ENCODE data around the gene MYL5. TPM values are rescaled to one million over a fixed set of nuclear protein-coding genes. Genes with fewer than 3 reads are reported as not detected.
"Not testable (repeated sequence)": the region's sequence is repeated elsewhere in the genome, so short reads cannot be mapped to it uniquely, and the experiment has no call there.

The MYL5 gene
- polyA plus RNA-seq, 3 donors = 21.6 to 23.2 (median 22.7) TPM

DNA sequence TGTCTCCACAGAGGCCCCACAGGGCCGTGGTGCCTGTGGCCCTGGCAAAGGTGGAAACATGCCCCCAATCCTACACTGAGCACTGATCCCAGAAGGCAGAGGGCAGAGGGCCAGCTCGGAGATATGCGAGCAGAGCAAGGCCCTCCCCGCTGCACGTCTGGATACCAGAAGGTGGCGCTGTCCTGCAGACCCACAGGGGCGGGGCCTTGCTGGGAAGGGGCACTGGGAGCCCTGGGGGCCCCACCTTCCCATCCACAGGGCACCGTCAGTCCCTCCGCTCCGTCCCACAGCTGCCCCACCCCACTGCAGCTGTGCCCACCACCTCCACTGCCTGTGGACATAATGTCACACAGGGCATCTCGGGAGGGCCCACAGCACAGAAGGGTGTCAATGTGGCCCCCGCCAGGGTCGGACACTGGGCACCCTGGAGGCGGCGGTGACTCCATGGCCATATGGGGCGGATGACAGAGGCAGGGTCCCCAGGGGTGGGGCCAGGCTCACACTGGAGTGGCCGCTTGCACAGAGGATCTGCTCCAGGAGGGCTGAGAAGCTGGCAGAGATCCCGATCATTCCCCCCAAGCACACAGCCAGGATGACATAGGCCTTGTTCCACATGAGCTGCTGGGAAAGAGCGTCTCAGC lies 9.8 kb downstream of the MYL5 start:
- no peak for DNase-seq

DNA sequence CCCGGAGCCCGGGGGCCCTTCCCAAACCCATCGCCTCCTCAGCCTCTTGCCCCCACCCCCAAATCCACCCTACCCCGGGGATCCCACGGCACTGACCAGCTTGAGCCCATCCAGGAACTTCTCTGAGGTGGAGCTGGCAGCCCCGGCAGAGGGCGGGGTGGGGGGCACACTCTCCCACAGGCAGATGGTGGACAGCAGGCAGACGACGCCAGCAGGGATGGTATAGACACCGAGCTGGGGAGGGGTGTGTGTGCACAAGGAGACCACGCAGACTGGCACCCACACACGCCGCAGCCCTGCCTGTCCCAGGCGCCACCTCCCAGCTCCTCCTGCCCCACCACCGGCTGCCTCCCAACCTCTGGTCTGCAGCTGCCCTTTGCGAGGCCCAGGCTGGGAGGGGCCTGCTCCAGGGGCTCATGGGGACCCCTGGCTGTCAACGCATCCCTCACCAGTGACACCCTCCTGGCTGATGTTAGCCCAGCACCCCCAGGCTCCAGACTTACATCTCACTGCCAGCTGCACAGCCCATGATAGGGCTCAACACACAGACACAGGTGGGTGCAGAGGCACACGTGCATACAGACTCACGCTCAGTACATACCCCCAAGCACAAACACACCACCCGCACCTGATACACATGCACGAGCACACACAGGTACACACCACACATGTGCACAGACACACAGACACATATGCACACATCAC lies 10.4 kb downstream of the MYL5 start:
- DNase-seq = no peak

- no peak for DNase-seq
Observed at GRCh38 chr4:685679-686412, 11.5 kb downstream of the MYL5 start.

DNA sequence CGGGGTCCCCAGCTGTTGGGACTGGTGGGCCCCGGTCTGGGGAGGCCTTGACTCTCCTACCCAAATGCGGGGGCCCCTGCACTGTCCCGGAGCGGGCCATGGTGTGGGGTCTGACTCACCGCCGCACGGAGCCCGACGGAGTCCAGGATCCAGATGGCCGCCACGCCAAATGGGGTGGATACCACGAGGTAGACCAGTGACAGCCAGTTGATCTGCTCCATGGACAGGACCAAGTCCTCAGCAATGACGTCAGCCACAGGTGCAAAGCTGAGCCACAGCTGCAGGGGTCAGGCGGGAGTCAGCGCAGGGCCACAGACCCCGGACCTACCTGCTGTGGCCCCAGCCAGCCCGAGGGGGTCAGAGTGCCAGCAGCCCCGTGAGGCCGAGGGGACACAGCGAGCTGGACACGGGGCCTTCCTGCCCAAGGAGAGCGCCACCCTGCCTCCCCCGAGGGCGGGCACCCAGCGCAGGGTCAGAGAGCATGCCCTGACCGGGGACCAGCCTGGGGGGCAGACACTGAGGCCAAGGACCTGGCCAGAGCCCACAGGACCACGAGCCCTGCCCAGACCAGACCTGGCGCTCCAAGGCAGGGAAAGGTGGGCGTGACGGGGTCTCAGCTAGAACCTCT lies 12.2 kb downstream of the MYL5 start:
- DNase-seq = no peak

DNA sequence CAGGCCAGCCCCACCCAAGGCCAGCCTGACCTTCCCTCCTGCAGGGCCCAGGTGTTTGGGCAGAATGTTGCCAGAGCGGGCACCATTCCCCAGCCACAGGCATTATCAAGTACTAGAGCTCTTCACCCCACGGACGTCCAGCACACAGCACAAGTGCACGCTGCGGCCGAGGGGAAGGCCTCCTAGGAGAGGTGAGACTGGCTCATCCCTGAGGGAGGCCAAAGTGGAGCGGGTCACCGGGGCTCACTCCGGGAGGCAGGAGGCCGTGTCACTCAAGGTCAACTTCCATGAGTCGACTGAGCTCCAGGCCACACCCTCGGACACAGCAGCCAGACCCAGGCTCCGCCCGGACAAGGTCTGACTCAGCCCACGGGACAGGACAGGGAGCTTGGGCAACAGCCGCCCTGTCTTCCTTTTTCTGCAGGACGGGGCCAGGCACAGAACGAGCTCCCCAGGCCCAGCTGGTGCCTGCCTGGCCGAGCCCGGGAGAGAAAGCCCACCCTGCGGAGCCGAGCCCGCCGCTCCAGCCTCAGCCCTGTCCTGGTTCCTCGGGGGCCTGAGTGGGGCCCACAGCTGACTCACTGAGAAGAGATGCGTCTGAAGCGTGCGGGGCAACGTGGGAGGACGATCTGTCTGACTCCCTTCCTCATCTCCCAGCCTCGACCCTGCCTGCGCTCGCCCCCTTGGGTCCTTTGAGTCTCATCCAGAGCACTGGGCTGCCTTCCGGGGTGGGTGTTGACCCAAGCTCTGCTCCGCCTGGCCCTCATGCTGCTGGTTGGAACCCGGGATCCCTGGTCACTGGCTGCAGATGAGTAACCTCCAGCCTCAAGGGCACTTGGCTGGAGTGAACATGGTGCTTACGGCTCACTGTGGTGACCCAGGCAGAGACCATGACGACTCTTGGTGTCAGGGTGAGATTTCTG lies 13.0 kb downstream of the MYL5 start:
- DNase-seq = no peak

DNA sequence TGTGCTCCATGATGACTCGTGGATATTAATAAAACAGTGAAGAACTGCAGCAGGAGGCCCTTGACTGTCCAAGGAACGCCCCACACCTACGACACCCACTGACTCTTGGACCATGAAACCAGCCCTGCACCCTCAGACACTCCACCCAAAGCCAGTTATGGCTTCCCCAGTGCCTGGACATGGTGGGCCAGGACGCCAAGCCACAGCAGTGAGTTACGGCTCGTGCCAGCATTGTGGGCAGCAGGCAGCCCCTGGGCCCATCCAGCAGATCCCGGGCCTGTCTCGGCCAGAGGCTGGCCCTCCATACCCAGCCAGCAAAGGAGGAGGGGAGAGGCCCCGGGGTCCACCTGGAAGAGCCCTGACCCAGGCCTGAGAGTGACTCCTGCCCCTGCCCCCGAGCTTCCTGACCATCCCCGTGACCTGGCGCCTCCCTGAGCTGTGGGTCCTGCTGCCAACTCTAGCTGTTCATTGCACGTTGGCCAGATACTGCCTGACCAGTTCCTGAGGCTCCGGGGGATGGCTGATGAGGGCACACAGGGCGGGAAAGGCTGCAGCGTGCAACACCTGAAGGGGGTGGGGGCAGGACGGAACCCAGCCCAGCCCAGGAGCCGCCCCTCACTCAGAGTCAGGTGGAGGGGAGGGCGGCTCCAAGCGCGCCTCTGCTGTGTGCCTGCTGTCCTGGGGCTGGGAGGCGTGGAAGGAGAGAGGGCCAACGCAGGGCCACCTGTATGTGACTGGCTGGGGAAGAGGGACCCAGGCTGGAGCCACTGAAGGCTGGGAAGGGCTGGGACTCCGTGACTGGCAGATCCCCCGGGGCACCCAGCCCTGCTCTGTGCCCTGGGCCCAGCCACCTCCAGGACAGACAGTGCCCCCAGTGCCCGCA lies 13.9 kb downstream of the MYL5 start:
- no peak for DNase-seq

GRCh38 chr4:688854-689681 lies 14.7 kb downstream of the MYL5 start, which contains the start of gene SLC49A3:
SLC49A3 (minus strand) TSS chr4:689151; CDS start chr4:689127, 24 bp downstream.
- DNase-seq = no peak

DNA sequence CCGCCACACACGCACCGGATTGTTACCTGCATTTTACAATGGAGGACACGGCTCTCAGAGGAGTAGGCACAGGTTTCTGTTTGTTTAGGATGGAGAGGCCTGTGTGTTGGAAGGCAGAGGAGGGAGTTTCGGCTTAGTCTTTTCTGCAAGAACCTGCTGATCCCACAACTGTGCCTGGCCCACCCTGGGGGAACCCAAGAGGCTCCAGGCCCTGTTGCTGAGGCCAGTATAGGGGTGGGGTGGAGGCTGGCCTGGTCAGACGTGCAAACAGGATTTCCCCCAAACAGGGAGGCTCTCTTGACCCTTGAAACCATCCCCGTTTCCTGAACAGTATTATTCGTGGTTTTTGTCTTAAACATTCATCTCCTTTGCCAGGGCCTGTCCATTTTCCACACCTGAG lies 15.4 kb downstream of the MYL5 start:
- DNase-seq = no peak

- no peak for DNase-seq
Observed at GRCh38 chr4:692771-693554, 18.6 kb downstream of the MYL5 start.

- not testable (repeated sequence) for DNase-seq
Observed at GRCh38 chr4:694341-694940, 20.1 kb downstream of the MYL5 start.

- no peak for DNase-seq
Observed at GRCh38 chr4:699816-700580, 25.7 kb downstream of the MYL5 start.

- no peak for DNase-seq
Observed at GRCh38 chr4:700587-701264, 26.4 kb downstream of the MYL5 start.

DNA sequence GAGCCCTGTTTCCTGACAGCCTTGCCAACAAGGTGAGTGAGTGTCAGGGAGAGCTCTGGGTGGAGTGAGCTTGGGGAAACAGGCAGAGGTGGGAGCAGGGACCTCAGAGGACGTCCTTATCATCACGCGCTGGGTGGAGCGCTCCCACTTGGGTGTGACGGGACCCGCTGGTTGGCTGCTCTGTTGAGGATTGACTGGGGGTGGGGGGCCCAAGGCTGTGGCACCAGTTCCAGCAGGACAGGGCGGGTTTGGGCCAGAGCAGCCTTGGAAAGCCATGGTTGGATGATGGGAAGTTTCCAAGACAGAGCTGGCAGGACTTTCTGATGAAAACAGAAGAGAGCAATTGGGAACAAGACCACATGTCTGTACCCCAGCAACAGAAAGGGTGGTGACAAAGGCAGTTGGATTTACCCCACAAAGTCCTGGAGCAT lies 28.3 kb downstream of the MYL5 start:
- no peak for DNase-seq

GRCh38 chr4:703336-704197 lies 29.2 kb downstream of the MYL5 start:
- no peak for DNase-seq

DNA sequence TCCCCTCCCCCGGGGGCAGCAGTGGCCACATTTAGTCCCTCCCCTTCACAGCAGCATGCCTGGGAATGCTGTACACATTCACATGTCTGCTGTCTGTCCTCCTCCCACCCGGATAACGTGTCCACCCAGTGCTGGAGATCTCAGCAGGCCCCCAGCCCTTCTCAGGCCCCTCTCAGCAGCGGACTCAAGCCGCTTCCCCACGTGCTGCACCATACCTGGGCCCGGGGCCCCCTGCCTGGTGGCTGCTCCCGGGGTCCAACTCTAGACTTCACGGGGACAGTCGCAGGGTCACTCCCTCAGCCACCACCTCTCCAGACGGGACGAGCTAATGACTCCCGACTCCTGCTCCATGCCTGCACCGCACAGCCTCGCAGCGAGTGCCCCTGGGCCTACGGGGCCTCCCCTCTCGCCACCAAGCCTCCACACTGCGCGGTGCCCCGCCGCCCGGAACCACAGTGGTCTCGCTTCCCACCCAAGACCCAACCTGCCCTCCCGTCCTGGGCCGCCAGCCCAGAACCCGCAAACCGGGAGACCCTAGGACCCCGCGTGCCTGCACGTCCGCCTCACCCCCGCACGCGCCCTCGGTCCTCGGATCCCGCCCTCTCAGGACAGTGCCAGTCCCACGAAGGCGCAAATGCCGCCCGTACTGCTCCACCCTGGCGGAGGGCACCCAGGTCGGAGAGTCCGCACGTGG lies 30.0 kb downstream of the MYL5 start:
- DNase-seq = no peak

Data from renal pelvis (tissue), 4 donors.